DMS79 treated with DMSO at 0.1 percent for 48 hours (cell line): ENCODE measurements around the gene PTCRA.

Experiments
- DNase-seq: peaks from one replicate; lab custom pipeline; 2025; lab: John Stamatoyannopoulos, UW

Gene PTCRA

DNA sequence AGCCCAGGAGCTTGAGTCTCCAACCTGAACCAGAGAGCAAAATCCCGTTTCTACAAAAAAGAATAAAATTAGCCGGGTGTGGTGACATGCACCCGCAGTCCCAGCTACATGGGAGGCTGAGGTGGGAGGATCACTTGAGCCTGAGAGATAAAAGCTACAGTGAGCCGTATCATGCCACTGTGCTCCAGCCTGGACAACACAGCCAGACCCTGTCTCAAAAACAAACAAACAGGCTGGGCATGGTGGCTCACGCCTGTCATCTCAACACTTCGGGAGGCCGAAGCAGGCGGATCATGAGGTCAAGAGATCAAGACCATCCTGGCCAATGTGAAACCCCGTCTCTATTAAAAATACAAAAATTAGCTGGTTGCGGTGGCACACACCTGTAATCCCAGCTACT lies 11.4 kb upstream of the PTCRA start:
- DNase-seq = no peak

DNA sequence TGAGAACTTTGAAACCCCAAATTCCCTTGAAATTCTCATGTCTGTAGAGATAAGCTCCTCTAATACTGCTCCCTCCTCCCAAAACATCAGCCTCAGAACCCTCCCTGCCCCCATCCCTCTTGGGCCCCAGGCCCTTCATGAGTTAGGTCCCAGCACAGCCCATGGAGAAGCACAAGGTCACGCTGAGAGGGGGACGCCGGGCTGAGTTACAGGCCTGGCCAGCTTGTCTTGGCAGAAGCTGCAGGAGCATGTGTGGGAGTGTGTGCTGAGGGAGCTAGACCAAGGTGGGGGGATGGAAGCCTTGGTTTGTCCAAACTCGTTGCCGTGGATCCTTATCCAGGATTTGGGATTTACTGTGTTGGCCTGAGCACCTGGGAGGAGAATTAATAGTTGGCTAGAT lies 8.5 kb upstream of the PTCRA start:
- no peak for DNase-seq

DNA sequence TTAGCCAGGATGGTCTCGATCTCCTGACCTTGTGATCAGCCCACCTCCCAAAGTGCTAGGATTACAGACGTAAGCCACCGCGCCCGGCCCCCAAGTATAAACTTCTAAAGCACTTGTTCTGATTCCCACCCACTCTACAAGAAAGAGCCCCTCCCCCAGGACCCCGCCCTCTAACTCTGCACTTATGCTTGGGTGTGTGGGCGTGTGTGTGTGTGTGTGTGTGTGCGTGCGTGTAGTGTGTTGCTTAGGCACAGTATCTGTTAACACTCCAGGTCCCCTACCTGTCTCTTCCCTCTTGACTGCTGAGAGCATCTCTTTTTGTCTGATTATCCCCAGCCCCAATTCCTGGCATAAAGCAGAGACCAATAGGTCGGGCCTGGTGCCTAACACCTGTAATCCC lies 6.0 kb upstream of the PTCRA start:
- no peak for DNase-seq

DNA sequence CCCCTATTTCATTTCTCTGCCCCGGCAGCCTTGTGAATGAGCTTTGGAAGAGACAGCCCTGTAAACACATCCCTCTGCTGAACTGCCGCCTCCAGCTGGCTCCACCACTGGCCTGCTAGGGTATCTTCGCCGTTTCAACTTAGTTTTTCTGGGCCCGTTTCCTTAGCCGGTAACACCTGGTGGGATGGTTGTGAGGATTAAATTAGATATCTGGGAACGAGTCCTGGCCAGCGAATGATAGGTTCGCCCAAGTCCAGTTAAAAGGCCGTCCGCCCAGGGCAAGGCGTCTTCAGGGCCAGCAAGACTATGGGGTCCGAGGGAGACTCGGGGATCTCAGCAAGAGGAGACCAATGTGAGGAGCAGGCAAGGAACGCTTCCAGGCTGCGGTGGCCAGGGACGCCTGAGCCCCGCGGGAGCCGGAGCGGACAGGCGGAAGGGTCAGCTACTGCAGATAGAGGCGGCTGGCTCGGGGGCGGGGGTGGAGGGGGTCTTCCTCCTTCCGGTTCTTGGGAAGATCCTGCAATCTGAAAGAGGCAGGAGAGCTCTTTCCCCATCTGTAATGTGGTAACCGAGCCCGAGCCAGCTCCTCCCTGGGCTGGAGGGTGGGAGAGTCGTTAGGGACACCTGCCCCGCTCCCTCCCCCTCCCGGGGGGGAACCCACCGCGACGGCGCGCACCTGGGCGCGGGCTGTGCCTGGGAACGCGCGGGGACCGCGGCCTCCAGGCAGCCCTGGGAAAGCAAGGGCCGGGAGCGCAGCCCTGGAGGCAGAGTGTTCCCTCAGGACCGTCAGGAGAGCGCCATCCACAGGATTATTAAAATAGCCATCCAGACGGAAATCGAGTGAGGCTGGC lies 4.5 kb upstream of the PTCRA start:
- no peak for DNase-seq

DNA sequence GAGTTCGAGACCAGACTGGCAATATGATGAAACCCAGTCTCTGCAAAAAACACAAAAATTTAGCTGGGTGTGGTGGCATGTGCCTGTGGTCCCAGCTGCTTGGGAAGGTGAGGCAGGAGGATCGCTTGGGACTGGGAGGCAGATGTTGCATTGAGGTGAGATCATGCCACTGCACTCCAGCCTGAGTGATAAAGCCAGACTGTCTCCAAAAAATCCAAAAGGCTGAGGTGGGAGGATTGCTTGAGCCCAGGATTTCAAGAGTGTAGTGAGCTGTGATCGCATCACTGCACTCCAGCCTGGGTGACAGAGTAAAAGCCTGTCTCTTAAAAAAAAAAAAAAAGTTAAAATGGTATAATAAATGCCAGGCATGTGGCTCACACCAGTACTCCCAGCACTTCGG lies 1.3 kb upstream of the PTCRA start:
- no peak for DNase-seq

DNA sequence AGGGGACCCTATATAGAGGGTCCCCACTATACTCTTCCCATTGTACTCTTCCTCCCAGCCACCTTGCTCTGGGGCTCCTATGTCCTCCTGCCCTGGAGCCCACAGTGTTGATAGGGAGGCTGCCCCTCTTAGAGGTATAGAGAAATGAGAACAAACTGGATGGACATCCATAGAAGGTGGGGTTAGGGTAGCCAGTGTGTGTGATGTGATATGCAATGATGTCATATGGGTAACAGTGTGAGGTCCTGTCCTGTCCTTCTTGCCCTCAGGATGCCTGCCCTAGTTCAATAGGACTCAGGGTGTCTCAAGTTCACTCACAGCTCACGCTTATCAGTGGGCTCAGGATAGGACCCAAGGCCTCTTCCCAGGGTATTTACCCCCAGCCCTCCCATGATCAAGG lies 435 bp downstream of the PTCRA start:
- no peak for DNase-seq

DNA sequence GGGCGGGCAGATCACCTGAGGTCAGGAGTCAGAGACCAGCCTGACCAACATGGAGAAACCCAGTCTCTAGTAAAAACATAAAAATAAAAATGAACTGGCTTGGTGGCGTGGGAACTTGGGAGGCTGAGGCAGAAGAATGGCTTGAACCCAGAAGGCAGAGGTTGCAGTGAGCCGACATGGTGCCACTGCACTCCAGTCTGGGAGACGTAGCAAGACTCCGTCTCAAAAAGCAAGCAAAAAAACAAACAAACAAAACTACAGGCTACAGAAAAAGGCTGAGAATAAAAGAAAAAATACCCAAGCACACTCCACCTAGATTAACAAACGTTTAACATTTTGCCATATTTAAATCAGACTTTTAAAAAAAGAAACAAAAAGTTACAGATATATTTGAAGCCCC lies 5.9 kb downstream of the PTCRA start:
- DNase-seq = no peak

DNA sequence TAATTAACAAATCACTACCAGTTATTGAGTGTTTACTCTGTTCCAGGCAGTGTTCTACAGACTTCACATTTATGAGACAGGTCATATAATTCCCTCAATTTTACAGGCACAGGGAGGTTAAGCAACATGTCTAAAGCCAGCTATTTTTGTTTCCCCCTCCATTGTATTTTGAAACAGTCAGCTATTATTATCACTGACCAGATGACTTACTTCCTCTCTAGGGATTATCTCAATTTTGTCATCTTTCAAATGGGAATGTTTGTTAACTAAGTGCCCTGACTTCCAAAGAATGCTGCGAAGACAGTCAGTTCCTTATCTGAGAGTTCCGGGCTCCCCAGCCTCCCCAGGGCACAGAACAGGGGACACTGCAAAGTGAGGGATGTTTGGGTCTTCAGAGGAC lies 7.8 kb downstream of the PTCRA start:
- no peak for DNase-seq

DNA sequence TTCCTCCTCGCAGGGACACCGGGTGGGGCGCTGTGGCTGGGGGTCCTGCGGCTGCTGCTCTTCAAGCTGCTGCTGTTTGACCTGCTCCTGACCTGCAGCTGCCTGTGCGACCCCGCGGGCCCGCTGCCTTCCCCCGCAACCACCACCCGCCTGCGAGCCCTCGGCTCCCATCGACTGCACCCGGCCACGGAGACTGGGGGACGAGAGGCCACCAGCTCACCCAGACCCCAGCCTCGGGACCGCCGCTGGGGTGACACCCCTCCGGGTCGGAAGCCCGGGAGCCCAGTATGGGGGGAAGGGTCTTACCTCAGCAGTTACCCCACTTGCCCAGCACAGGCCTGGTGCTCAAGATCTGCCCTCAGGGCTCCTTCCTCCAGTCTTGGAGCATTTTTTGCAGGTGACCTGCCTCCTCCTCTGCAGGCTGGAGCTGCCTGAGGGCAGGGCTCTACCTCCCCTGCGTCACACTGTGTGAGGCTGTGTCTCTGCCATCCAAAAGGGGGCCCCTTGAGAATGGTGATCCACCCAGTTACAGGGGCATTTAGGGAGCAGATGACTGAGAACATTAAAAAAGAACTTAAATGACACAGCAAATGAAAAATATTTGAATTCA lies 9.5 kb downstream of the PTCRA start:
- no peak for DNase-seq

DNA sequence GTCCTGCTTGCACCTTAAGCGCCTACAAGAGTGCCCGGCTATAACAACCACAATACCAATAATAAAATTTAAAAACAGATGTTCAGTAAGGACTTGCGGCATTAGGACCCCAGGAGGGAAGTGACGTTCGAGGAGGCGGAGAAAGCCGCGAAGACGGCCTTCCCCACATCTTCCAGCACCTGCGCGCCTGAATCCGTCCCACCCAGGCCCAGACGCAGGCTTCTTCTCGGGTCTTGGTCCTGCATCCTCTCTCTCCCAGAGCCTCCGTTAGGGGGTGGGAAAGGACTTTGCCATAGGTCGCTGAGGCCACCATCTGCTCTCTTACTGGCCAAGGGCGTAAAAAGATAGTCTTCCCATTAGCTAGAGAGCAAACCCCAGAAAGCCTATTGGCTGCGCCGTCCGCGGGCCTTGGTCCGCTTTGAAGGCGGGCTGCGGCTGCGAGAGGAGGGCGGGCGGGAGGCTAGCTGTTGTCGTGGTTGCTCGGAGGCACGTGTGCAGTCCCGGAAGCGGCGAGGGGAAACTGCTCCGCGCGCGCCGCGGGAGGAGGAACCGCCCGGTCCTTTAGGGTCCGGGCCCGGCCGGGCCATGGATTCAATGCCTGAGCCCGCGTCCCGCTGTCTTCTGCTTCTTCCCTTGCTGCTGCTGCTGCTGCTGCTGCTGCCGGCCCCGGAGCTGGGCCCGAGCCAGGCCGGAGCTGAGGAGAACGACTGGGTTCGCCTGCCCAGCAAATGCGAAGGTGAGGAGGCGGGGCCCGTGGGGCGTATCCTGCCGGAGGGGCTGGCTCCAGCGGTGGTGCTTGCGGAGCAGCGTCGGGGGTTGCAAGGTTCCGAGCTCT lies 13.3 kb downstream of the PTCRA start, which contains the start of gene CNPY3:
CNPY3 (plus strand) TSS at position 495 of the 835 bp plus-strand sequence; CDS start at position 586, 91 bp downstream.
- peak; percentile 97 for DNase-seq

DNA sequence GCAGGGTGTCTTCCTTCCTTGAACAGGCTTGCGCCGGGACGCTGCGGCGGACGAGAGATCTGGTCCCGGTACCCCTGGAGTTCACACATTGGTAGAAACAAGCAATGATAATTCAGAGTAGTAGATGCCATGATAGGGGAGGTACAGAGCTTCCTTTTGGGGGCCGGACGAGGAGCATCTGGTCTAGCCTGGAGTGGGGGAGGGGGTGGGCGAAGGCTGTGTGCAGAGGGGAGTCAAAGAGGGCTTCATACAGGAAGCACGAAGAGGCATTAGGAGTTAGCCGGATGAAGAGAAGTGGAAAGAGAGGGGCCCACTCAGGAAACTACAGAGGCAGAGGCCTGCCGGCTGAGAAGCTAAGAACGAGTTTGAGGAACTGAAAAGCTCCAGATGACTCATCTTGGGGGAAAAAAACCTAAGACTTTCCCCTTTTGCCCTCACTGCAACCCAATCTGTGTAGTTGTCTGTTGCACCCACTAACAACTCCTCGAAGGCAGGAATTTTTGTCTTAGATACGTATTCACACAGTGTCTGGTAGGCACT lies 14.0 kb downstream of the PTCRA start:
- DNase-seq = peak; percentile 54

DNA sequence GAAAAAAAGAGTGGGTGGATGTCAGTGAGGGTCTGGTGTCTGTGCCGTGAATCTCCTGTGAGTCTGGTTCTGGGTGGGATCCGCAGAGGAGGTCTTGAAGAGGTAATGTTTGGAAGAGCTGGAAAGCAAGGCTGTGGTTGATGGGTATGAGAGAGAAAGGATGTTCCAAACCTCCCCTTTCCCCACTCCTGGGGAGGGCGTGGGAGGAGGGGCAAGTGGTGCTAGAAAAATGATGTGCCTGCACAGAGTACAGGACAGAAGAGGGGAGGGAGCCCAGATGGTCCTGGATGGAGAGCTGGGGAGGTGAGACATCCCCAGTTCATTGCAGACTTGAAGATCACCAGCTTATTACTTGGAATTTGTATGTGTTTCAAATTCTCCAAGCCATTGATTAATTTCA lies 16.6 kb downstream of the PTCRA start:
- DNase-seq = no peak

DNA sequence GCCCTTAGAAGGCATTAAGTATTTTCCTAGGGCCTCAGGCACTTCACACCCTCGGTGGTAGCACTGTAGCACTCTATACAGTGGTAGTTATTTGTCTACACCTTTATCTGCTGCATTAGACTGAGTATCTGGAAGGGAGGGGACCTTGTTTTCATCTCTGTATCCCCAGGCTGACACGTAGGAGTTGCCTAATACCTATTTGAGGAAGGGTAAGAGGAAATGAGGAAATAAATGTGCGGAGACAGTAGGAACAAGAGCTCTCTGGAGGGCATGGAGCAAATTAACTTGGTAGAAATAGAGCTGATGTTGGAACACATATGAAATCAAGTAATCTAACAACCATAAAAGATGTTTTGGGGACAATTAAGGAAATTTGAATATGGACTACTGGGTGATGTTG lies 17.4 kb downstream of the PTCRA start:
- DNase-seq = no peak

DNA sequence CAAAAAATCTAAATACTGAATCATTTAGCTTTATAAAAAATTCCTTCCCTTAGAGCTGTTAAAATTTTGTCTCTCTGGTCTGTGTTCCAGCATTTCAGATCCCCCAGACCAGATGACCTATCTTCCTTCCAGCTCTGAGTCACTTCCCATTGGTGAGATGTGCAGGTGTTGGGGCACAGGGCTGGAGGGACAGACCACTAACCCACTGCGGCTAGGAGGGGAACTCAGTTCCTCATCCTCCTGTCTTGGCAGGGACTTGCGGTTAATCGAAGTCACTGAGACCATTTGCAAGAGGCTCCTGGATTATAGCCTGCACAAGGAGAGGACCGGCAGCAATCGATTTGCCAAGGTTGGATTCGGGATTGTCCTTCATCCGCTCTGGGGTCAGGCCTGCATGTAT lies 19.5 kb downstream of the PTCRA start:
- no peak for DNase-seq

DNA sequence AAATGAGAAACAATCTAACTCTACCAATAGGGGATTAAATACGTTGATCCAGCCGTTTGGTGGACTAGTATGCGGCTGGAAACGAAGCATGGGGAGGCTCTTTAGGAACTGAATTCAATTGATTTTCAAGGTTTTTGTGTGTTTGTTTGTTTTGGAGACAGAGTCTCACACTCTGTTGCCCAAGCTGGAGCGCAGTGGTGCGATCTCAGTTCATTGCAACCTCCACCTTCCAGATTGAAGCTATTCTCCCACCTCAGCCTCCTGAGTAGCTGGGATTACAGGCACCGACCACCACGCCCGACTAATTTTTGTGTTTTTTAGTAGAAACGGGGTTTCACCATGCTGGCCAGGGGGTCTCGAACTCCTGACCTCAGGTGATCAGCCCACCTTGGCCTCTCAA lies 20.5 kb downstream of the PTCRA start:
- DNase-seq = no peak

DNA sequence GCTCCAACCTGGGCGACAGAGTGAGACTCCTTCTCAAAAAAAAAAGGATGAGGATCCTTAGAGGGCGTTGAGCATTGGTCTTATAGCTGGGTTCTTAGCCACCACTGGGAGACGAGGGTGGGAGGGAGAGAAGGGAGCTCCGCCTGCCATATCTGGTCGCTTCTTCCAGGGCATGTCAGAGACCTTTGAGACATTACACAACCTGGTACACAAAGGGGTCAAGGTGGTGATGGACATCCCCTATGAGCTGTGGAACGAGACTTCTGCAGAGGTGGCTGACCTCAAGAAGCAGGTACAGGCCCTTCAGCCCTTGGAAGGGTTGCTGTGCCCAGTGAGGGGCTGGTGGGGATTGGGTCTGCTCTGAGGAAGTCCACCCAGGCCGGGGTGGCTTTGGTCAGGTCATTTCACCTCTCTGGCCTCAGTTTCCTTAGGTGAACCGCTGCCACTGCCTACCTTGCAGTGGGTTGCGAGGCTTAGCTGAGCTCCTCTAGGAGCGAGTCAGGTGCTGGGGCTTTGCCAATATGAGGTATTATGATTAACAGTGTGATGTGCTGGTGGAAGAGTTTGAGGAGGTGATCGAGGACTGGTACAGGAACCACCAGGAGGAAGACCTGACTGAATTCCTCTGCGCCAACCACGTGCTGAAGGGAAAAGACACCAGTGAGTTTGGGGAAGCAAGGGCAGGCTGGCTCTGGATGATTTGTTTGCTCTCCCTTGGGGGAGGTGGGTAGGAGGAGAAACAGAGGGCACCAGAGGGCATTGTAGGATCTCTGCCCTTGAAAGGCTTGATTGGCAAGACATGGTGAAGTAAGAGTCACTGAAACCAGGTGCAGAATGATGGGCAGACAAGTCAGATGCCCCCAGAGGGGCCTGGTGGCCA lies 21.9 kb downstream of the PTCRA start:
- no peak for DNase-seq

DNA sequence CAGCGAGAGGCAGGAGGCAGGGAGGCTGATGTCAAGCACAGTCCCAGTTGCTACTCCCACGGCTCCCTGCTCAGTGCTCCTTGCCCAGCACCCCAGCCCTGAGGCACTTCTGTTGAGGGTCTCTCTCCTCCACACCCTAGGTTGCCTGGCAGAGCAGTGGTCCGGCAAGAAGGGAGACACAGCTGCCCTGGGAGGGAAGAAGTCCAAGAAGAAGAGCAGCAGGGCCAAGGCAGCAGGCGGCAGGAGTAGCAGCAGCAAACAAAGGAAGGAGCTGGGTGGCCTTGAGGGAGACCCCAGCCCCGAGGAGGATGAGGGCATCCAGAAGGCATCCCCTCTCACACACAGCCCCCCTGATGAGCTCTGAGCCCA lies 22.6 kb downstream of the PTCRA start:
- DNase-seq = no peak

DNA sequence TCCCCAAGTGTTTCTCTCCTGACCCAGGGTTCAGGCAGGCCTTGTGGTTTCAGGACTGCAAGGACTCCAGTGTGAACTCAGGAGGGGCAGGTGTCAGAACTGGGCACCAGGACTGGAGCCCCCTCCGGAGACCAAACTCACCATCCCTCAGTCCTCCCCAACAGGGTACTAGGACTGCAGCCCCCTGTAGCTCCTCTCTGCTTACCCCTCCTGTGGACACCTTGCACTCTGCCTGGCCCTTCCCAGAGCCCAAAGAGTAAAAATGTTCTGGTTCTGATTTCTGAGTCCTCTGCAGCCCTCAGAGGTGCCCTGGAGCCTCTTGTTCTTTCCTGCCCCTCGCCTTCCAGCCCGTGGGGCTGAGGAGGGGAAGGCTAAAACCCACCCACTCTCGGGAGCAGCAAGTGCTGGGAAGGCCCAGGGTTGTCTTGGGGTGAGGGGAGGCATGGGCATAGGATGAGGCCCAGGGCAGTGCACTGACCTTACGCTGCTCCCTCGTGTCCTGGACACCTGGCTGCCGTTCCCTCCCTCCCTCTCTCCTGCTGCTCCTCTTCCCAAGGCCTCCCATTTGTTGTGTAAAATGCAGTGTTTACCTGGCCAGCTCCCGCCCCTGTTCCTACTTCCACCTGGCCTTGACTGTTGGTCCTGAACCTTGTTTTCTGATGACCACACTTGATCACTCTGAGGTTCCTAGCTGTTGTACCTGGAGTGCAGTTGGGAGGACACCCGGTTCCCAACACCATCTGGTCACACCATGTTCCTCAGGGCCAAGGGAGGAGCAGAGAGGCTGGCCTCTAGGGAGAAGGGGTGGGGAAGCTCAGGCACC lies 23.3 kb downstream of the PTCRA start:
- no peak for DNase-seq

DNA sequence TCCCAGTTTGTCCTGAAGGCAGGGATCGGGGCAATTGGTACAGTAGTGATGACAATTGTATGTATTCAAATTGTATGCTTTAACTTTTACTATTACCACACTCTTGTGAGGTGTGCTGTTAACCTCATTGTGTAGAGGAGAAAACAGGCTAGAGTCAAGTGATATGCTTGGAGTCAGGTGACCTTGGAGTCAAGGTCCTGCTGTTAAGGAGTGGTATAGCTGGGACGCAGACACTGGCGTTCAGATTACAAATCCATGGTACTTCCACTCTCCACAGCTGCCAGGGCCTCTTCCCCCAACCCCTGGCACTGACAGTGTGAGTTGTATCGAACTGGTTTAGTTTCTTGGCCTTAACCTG lies 23.9 kb downstream of the PTCRA start:
- DNase-seq = no peak

DNA sequence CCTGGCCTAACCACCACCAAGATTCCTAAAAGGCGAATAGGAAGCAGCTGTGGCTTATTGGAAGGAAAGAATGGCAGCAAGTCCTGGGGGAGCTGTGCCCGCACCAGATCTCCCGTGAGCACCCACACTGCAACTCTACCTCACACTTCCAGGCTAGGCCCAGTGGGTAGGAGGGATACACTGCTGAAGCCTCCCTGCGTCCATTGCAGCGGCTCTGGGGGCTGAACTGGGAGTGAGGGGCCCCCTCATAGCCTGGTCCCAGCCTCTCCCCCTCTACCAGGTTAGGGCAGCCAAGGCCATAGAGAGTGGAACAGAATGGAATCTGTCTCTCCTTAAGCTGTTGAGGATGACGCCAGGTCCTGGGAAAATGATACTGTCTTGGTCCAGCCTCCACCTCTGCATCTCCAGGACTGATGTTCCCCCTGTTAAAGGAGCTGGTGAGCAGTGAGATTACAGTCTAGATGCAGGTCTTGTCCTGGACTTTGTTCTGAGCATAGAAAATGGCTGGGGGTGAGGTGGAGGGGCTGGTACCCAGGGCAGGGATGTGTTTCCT lies 24.7 kb downstream of the PTCRA start:
- DNase-seq = no peak
